Hypothalamus (tissue), 51 donors: ENCODE data around the gene WDR91.
A peak's percentile ranks its signal among the peaks of the same experiment; 100 is the strongest.

Experiments used
- DNase-seq, 51 donors: peaks; one replicate each; lab custom pipeline; 2025; lab: John Stamatoyannopoulos, UW

WDR91 gene

GRCh38 chr7:135164357-135165061 is 46.8 kb downstream of the WDR91 start:
- DNase-seq, result peak in 1 of 51 donors; percentile 38

DNA sequence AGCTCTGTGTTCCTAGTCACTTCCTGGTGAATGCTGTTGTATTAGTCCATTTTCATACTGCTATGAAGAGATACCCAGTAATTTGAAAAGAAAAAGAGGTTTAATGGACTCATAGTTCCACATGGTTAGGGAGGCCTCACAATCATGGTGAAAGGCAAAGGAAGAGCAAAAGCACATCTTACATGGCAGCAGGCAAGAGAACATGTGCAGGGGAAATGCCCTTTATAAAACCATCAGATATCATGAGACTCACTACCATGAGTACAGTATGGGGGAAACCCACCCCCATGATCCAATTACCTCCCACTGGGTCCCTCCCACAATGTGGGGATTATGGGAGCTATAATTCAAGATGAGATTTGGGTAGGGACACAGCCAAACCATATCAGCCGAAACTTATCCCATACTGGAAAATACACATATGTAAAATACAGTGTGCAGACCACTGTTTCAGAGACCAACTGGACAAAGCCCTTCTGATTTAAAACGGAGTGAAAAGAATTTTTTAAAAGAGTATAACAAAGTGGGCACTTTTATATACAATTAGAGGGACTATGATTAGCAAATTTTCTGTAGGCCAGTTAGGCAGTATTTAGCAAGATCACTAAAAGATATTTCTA is 48.8 kb downstream of the WDR91 start:
- no peak for DNase-seq

GRCh38 chr7:135161669-135162068 is 49.7 kb downstream of the WDR91 start:
- DNase-seq, result no peak

DNA sequence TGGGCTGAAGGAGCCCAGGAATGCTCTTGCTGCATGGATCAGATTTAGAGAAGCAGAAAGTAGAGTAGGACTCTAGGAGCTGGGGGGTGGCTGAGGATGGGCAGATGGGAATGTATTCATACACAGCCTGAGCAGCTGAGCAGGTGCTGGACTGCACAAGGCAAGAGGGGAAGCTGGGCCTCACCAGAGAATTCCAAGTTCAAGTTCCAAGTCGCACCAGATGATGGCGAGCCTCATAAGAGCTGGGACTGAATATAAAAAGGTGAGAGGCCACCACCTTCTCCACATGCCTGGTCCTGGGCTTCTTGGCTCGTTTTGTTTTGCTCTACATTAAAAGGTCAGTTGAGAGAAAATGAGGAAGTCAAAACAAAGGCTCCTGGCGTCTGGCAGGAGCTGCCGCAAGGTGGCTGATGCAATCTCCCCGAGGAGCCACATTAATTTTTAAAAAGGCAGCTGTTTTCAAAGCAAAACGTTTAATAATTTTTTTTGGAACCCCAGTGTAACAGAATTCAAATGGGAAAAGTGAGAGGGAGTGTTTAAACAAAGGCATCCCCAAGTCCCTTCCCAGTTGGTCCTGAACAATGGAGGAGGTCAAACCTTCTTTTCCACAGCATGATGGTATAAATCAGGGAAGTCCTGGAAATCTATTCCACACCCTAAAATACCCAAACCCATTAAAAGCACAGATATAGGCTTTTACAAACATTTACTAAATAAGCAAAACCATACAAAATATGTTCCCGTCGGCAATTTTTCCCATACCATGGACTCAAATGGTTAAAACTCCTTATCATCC is 50.3 kb downstream of the WDR91 start:
- DNase-seq, result no peak

GRCh38 chr7:135160098-135160857 is 51.0 kb downstream of the WDR91 start:
- no peak for DNase-seq

GRCh38 chr7:135159359-135160085 is 51.8 kb downstream of the WDR91 start:
- DNase-seq, result no peak

DNA sequence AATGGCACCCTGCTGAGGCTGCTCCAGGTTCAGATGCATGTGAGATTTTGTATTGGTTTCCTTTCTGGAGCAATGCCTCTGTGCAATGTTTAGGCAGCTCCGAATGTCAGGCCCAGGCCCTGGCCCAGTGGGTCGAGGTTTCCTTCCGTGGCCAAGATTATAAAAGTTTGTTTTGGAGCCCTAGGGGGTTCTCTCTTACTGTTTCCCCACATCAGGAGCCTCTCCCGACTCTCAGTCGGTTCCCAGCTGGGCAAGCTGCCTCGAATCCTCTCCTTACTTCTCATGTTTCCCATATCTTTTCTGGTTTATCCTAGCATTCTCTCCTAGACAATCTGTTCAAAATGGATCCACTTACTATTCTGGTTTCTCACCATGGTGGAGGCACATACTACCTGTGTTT is 52.5 kb downstream of the WDR91 start:
- no peak for DNase-seq

GRCh38 chr7:135158141-135158655 is 53.1 kb downstream of the WDR91 start:
- no peak for DNase-seq

- DNase-seq, result no peak
These were observed 55.0 kb downstream of the WDR91 start for GRCh38 chr7:135156290-135156689.

GRCh38 chr7:135154734-135155133 is 56.6 kb downstream of the WDR91 start:
- DNase-seq, result no peak

GRCh38 chr7:135152442-135152841 is 58.9 kb downstream of the WDR91 start:
- DNase-seq, result no peak

DNA sequence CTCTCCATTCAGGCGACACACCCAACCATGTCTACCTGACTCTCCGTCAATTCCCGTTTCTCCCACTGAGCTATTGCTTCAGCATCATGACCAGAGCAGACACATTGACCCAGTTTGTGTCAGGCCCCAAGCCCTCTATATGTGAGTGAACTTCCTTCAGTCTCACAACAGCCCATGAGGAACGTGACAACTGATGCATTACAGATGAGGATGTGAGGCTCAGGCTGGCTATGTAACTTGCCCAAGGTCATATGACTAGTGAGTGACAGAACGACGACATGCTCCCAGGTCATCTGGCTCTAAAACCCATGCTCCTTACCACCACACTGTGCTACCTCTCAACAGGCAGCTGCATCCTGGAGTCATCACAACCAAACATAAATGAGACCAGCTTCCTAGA is 59.8 kb downstream of the WDR91 start:
- no peak for DNase-seq

- DNase-seq, result no peak
These were observed 60.2 kb downstream of the WDR91 start for GRCh38 chr7:135151132-135151531.

- DNase-seq, result no peak
These were observed 61.1 kb downstream of the WDR91 start for GRCh38 chr7:135150072-135150782.

- peak in 13 of 51 donors; percentile 18 to 67 (median 41) for DNase-seq
These were observed 63.2 kb downstream of the WDR91 start, which contains the start of gene TMEM140 for GRCh38 chr7:135147899-135148721. TSS of gene TMEM140 (plus strand) at chr7:135148072. CDS start at chr7:135164442, 16,370 bp downstream.

- DNase-seq, result peak in 2 of 51 donors; percentile 26 to 67
These were observed 63.9 kb downstream of the WDR91 start for GRCh38 chr7:135147341-135147898.

- no peak for DNase-seq
These were observed 67.2 kb downstream of the WDR91 start for GRCh38 chr7:135143885-135144668.
